ENCODE measurements around the gene SPHKAP. TPM values are rescaled to one million over a fixed set of nuclear protein-coding genes. Genes with fewer than 3 reads are reported as not detected.

SPHKAP gene
- total and polyA plus RNA-seq, 8 donors: 0.18 to 1.8 (median 1.4) TPM; not detected in 1

DNA sequence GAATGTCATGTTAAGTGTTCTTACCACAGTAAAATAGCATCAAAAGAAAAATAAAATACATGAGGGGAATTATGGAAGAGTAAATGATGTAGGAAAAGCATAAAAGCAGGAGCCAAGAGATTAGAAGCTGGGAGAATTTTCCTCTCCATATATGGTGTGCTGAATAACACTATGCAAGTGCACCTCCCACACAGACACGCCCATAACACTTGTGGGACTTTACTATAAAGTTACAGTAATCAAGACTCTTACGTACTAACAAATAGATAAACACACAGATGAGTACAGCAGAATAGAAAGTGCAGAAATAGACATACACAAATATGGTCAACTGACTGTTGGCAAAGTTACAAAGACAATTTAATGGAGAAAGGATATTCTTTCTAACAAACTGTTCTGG lies 16.0 kb upstream of the SPHKAP start:
- Histone ChIP-seq H3K27me3 (no peaks in the 10 kb centered on the region), H3K27ac (no peak overlapping the region), H3K4me3 (no peak overlapping the region), H3K36me3 (no peaks in the 10 kb centered on the region), H3K4me1 (no peaks in the 10 kb centered on the region), H3K9me3 (peaks cover 0 to 8% of the 10 kb centered on the region in 2 donors)
- ATAC-seq (no peak), DNase-seq (no peak)
- intact Hi-C loops (cut with DNase I): no loop called here
- TF ChIP-seq, protein P1, sequence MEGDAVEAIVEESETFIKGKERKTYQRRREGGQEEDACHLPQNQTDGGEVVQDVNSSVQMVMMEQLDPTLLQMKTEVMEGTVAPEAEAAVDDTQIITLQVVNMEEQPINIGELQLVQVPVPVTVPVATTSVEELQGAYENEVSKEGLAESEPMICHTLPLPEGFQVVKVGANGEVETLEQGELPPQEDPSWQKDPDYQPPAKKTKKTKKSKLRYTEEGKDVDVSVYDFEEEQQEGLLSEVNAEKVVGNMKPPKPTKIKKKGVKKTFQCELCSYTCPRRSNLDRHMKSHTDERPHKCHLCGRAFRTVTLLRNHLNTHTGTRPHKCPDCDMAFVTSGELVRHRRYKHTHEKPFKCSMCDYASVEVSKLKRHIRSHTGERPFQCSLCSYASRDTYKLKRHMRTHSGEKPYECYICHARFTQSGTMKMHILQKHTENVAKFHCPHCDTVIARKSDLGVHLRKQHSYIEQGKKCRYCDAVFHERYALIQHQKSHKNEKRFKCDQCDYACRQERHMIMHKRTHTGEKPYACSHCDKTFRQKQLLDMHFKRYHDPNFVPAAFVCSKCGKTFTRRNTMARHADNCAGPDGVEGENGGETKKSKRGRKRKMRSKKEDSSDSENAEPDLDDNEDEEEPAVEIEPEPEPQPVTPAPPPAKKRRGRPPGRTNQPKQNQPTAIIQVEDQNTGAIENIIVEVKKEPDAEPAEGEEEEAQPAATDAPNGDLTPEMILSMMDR (IDR thresholded peaks at IDR 0.05): no peak

DNA sequence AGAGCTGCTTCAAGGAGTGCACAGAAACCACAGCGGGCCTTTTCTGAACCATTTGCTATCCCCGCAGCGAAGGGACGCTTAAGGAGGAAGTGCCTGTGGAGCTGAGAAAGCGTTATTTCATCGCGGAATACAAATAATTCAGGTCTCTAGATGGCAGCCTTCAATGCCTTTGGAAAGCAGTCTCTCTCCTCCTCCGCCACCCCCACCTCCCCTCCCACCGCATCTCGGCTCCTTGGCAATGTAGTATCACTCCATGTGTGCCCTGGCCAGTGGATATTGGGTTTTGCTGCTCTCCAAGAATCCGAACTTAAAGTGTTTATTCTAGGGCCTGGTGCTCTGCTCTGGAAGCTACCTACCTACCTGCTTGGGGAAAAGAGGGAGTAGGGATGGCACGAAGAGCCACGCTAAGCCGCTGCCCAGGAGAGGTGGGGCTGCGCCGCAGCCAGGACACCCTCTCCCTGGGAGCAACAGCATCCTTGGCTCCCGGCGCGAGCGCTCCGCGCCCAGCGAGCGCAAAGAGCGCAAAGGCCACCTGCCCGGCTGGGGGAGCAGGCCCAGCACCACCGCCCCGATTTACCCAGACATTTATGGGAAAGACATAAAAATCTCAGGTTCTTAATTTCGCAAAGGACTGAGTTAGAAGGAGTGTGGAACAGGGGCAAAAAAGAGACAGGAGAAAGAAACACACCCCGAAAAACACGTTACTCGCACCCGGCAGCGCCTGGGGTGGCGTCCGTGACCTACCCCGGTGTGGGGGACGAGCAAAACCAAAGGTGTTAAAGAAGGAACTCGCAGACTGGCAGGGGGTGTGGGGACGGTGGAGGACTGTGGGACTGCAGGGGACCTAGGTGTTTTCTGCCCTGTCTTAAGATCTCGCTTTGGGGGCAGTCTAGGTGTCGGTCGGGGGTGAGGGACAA lies 1.0 kb downstream of the SPHKAP start:
- no peaks in the 10 kb centered on the region for H3K36me3 ChIP-seq
- H3K27ac ChIP-seq: no peak overlapping the region
- H3K9me3 ChIP-seq: peaks cover 0 to 2% of the 10 kb centered on the region in 2 donors
- H3K27me3 ChIP-seq: peaks cover 23 to 32% of the 10 kb centered on the region in 2 donors
- ATAC-seq (no peak), DNase-seq (peak in 3 of 4 donors; percentile 16 to 69 (median 58))
- no peaks in the 10 kb centered on the region for H3K4me1 ChIP-seq
- intact Hi-C loops (cut with DNase I): no loop called here
- H3K4me3 ChIP-seq: no peak overlapping the region
- TF ChIP-seq, protein P1 (IDR thresholded peaks at IDR 0.05): no peak

DNA sequence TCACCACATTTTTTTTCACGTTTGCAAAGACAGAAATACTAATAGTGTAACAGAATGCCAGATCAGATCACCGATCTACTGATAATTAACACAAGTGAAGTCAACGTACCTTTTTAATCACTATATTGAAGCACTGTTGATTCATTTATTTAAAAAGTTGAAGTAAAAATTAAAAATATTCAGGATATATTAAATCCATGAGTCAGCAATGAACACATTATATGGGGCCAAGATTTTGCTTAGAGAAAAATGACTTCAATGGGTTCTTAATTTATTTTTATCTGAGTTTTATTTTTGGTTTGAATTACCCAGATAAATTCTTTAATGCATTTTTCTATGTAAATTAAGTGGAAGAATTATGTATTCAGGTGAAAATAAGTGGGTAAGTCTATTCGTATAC lies 14.2 kb downstream of the SPHKAP start:
- peaks cover 0 to 2% of the 10 kb centered on the region in 2 donors for H3K9me3 ChIP-seq
- H3K4me3 ChIP-seq: no peak overlapping the region
- no peaks in the 10 kb centered on the region for H3K36me3 ChIP-seq
- ATAC-seq: no peak
- TF ChIP-seq, protein P1 (IDR thresholded peaks at IDR 0.05): no peak
- no peaks in the 10 kb centered on the region for H3K27me3 ChIP-seq
- H3K27ac ChIP-seq: no peak overlapping the region
- H3K4me1 ChIP-seq: no peaks in the 10 kb centered on the region
- intact Hi-C loops (cut with DNase I): no loop called here
- no peak for DNase-seq

DNA sequence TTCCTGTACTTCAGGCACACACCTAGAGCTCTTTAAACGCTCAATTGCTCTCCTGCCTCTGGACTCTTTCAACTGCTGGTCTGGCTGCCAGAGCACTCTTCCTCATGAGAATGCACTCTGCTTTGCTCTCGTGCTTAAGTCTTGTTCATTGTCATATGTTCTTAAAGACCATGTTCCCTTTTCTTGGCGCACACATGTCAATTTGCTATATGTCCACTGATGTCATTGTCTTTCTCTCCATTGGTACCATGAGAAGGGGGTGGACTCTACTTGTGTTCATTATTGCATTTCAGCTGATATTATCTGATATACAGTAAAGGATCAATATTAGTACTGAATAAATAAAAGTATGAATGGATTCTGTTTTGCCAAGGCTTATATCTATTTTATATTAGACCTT lies 16.8 kb downstream of the SPHKAP start:
- Histone ChIP-seq H3K4me3 (no peak overlapping the region), H3K27me3 (no peaks in the 10 kb centered on the region), H3K9me3 (peaks cover 0 to 7% of the 10 kb centered on the region in 2 donors), H3K27ac (no peak overlapping the region), H3K36me3 (no peaks in the 10 kb centered on the region), H3K4me1 (no peaks in the 10 kb centered on the region)
- intact Hi-C loops (cut with DNase I): no loop called here
- ATAC-seq (no peak), DNase-seq (no peak)
- TF ChIP-seq, protein P1 (IDR thresholded peaks at IDR 0.05): no peak

DNA sequence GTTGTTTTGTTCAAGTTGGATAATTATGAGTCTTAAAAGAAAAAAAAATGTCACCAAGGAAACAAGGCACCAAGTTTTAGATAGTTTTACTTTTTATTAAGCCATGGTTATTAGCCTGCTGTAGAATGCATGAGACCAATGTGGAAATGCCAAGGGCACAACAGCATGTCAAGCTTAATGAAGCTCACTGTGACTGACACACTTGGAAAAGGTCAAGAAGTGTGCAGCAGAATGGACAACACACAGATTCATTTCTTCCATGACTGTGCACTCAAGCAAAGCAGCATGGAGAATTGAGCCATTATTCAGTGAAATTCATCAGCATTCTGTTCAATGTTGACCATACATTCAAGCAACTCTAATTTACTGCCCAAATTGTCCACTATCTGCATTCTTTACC lies 23.6 kb downstream of the SPHKAP start:
- TF ChIP-seq, protein P1 (IDR thresholded peaks at IDR 0.05): no peak
- ATAC-seq (no peak), DNase-seq (no peak)
- H3K36me3 ChIP-seq: no peaks in the 10 kb centered on the region
- H3K4me3 ChIP-seq: no peak overlapping the region
- peaks cover 0 to 20% of the 10 kb centered on the region in 2 donors for H3K9me3 ChIP-seq
- no peak overlapping the region for H3K27ac ChIP-seq
- no peaks in the 10 kb centered on the region for H3K4me1 ChIP-seq
- intact Hi-C loops (cut with DNase I): no loop called here
- no peaks in the 10 kb centered on the region for H3K27me3 ChIP-seq

All from left lung (tissue), 10 donors.